Esophagus muscularis mucosa (tissue), 4 donors: ENCODE data around the gene AEBP2. TPM values are rescaled to one million over a fixed set of nuclear protein-coding genes. Genes with fewer than 3 reads are reported as not detected.

Source experiments
- DNase-seq: peaks from one replicate; pipeline ENCODE4 v3.0.0-alpha.2; 2017; ENCODE audit errors: extremely low spot score
- H3K27ac ChIP-seq, 4 donors: fragments of 200-600 bp; sonication (generic); replicated peaks in 1 of 4; 1 replicate in 3 of 4; 2 replicates in 1 of 4; pipeline ENCODE4 v1.5.1; 2016 to 2019; ENCODE audit warnings: mild to moderate bottlenecking in 1 of 4
- H3K27me3 ChIP-seq, 4 donors: fragments of 200-600 bp; sonication (generic); one replicate each; pipeline versions ENCODE4 v1.5.1 to v1.6.0; 2016 to 2019
- H3K36me3 ChIP-seq, 4 donors: fragments of 200-600 bp; sonication (generic); one replicate each; pipeline ENCODE4 v1.5.1; 2016 to 2019
- H3K4me1 ChIP-seq, 4 donors: fragments of 200-600 bp; sonication (generic); one replicate each; pipeline ENCODE4 v1.5.1; 2016 to 2019
- H3K4me3 ChIP-seq, 4 donors: fragments of 200-600 bp; sonication (generic); 1 replicate in 2 of 4; 2 replicates in 2 of 4; pipeline ENCODE4 v1.5.1; 2016 to 2019; ENCODE audit warnings: mild to moderate bottlenecking in 4 of 4, moderate library complexity in 1 of 4
- H3K9me3 ChIP-seq, 4 donors: fragments of 200-600 bp; sonication (generic); 1 replicate in 3 of 4; 2 replicates in 1 of 4; pipeline ENCODE4 v1.5.1; 2016 to 2019
- CTCF ChIP-seq, 3 experiments: fragments of 200-600 bp in 2 of 3; fragments of 450-650 bp in 1 of 3; sonication (generic) in 2 of 3; IDR thresholded peaks; one replicate each; pipeline ENCODE4 v1.5.1; 2017 to 2019; ENCODE audit warnings: antibody characterized with exemption in 3 of 3, mild to moderate bottlenecking in 2 of 3, moderate library complexity in 1 of 3
- EP300 ChIP-seq: sonication (generic); formaldehyde crosslinking; IDR thresholded peaks from one replicate; pipeline ENCODE4 v1.6.1; 2017; ENCODE audit warnings: antibody characterized with exemption
- POLR2A ChIP-seq: fragments of 450-650 bp; IDR thresholded peaks from one replicate; pipeline ENCODE4 v1.6.1; 2017; ENCODE audit warnings: antibody characterized with exemption, moderate library complexity, mild to moderate bottlenecking, low read depth
- POLR2AphosphoS5 ChIP-seq, 2 donors: sonication (generic); formaldehyde crosslinking; IDR thresholded peaks; one replicate each; pipeline ENCODE4 v1.6.1; 2017; ENCODE audit warnings: antibody characterized with exemption in 2 of 2
- WGBS: methylation state at CpG from one replicate; pipeline ENCODE4 v1.1.5; 2018; 5-methylcytosine and 5-hydroxymethylcytosine counted together
- intact Hi-C: fragments of 100-400 bp; cut with DNase I; formaldehyde crosslinking; loops from one replicate; pipeline ENCODE4 v1.15.1; 2023
- total RNA-seq, 4 donors: library from RNA; depleted of rRNA; stranded (reverse); fragments of >200 nt; gene quantifications; one replicate each; pipeline versions ENCODE4 v1.1.0 to v1.2.1, GENCODE V29; 2016

The AEBP2 gene
- total RNA-seq, 4 donors from 2014 or later: 31.8 to 48.9 (median 37.1) TPM

DNA sequence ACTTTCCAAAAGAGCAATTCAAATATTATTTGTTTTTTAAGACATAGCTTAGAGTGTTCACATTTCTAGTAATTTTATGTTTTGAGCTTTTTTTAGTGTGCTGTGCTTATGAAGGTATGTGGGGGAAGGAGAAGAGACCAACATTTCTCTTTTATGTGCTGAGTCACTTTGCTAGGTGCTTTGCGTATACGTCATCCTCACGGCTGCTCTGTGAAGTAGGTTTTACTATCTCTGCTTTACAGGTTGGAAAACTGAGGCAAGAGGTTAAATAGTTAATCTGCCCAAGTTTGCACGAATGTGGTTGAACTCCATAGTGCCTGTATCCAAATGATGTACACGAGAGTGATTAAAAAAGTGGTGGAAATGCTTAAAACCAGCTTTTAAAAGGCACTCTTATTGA, 75.9 kb downstream of the AEBP2 start:
- no peak for TF ChIP-seq POLR2A
- TF ChIP-seq POLR2AphosphoS5 (IDR thresholded peaks at IDR 0.05): no peak
- TF ChIP-seq CTCF (IDR thresholded peaks at IDR 0.05): no peak
- TF ChIP-seq EP300: no peak
- no peak overlapping the region for H3K27ac ChIP-seq

GRCh38 chr12:19517583-19517982, 78.3 kb downstream of the AEBP2 start:
- DNase-seq: no peak
- Histone ChIP-seq H3K27ac (no peak overlapping the region), H3K4me1 (peaks cover 0 to 26% (median 15%) of the 10 kb centered on the region in 4 donors), H3K4me3 (no peak overlapping the region), H3K36me3 (peaks cover 0 to 28% (median 10%) of the 10 kb centered on the region in 4 donors), H3K27me3 (no peaks in the 10 kb centered on the region), H3K9me3 (no peaks in the 10 kb centered on the region)
- TF ChIP-seq POLR2AphosphoS5 (IDR thresholded peaks at IDR 0.05): no peak
- no peak for TF ChIP-seq POLR2A
- TF ChIP-seq EP300: no peak
- TF ChIP-seq CTCF (IDR thresholded peaks at IDR 0.05): no peak
- 67% methylated on average over 1 of the region's 1 CpG for WGBS
- intact Hi-C loops: no loop called here

More for the DNA sequence above, 75.9 kb downstream of the AEBP2 start:
- no peaks in the 10 kb centered on the region for H3K27me3 ChIP-seq
- H3K4me3 ChIP-seq: no peak overlapping the region
- WGBS: 91% methylated on average over 5 of the region's 5 CpGs
- H3K36me3 ChIP-seq: peaks cover 0 to 28% (median 13%) of the 10 kb centered on the region in 4 donors
- H3K4me1 ChIP-seq: peaks cover 0 to 30% (median 11%) of the 10 kb centered on the region in 4 donors
- no peak for DNase-seq
- H3K9me3 ChIP-seq: no peaks in the 10 kb centered on the region
- intact Hi-C loops: no loop called here

DNA sequence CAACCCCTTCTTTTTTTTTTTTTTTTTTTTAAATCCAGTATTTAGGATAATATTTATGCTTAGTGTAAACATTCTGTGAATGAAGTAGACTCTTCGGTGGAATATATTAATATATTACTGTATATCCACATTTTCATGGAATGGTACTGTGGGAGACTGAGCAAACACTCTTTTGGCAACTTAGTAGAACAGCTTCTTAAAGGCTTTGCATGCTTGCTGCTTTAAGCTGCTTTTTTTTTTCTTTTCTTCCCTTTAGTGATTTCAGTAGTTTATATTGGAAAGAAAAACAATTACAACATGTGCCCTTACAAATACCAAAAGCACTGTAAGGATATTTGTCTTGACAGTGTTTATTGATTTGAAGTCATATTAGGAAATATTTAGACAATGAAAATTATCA, 78.9 kb downstream of the AEBP2 start:
- DNase-seq: no peak
- 60% methylated on average over 1 of the region's 1 CpG for WGBS
- H3K27me3 ChIP-seq: no peaks in the 10 kb centered on the region
- H3K27ac ChIP-seq: no peak overlapping the region
- no peak overlapping the region for H3K4me3 ChIP-seq
- intact Hi-C loops: no loop called here
- TF ChIP-seq EP300 (no peak), POLR2AphosphoS5 (IDR thresholded peaks at IDR 0.05) (no peak), CTCF (IDR thresholded peaks at IDR 0.05) (no peak), POLR2A (no peak)
- peaks cover 0 to 26% (median 15%) of the 10 kb centered on the region in 4 donors for H3K4me1 ChIP-seq
- H3K36me3 ChIP-seq: peaks cover 0 to 25% (median 6%) of the 10 kb centered on the region in 4 donors
- H3K9me3 ChIP-seq: no peaks in the 10 kb centered on the region

DNA sequence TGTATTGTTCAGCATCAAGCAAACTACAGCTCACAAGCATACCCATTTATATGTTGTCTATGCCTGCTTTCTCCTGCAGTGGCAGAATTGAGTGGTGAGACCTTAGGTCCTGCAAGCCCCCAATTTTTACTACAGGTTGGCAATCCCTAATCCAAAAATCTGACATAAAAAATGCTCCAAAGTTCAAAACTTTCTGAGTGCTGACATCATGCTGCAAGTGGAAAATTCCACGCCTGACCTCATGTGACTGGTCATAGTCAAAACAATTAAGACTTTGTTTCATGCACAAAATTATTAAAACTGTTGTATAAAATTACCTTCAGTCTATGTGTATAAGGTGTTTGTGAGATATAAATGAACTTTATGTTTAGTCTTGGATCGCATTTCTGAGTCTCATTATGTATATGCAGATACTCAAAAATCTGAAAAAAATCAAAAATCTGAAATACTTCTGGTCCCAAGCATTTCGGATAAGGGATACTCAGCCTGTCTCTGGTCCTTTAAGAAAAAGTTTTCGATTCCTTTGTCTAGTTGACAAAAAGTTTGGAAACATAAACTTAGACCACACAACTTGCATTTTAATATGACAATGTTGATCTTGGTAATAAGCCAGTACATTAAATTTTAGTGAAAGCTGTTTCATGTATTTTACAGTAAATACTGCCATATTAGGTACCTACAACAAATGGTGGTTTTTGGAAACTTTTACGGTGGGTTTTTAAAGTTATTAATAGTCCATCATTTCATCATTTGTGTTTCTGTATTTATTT, 81.5 kb downstream of the AEBP2 start:
- no peak for DNase-seq
- Histone ChIP-seq H3K9me3 (no peaks in the 10 kb centered on the region), H3K27ac (no peak overlapping the region), H3K4me3 (no peak overlapping the region), H3K4me1 (peaks cover 0 to 26% (median 15%) of the 10 kb centered on the region in 4 donors), H3K36me3 (peaks cover 0 to 12% (median 3%) of the 10 kb centered on the region in 4 donors), H3K27me3 (no peaks in the 10 kb centered on the region)
- TF ChIP-seq CTCF (IDR thresholded peaks at IDR 0.05): no peak
- TF ChIP-seq POLR2A: no peak
- no peak for TF ChIP-seq EP300
- TF ChIP-seq POLR2AphosphoS5 (IDR thresholded peaks at IDR 0.05): no peak
- WGBS: 85% methylated on average over 5 of the region's 5 CpGs
- intact Hi-C loops: no loop called here
